ENCODE measurements around the gene PTPN14. TPM values are rescaled to one million over a fixed set of nuclear protein-coding genes. Genes with fewer than 3 reads are reported as not detected.

The PTPN14 gene
- total RNA-seq, 1 experiment from 2014 or later, result 76.4 TPM

DNA sequence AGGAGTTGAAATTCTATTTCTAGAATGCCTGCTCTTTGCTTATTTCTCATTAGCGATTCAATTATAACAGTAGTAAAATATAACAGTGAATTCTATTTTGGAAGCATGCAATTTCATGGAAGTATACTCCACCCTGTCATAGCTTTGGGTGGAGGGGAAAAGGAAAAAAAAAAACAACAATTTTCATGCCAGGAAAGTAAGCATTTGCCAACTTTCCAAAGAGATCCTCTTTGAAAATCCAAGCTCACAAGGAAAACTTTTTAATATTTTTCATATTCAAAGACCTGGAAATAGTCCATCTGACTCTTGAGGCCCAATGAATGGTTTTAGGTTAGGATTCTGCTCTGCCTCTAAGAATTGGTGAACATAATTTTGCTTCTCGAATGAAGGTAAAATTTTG, 134.5 kb downstream of the PTPN14 start:
- H2BK15ac ChIP-seq (ENCODE audit: low read depth, low read length), result no peak overlapping the region
- Mint-ChIP-seq H3K4me1 (peaks cover 38 to 58% of the 10 kb centered on the region in 2 experiments), H3K4me3 (no peak overlapping the region), H3K36me3 (ENCODE audit: insufficient read depth in 1 of 3, low read depth in 3 of 3) (peaks cover 0 to 3% (median 0%) of the 10 kb centered on the region in 3 experiments; a peak in 1 of 7 replicates), H3K27me3 (ENCODE audit: low read depth) (no peaks in the 10 kb centered on the region), H3K9me3 (no peaks in the 10 kb centered on the region), H3K27ac (no peak overlapping the region)
- H3K79me1 ChIP-seq (ENCODE audit: insufficient read depth, low read depth, low read length, poor library complexity, severe bottlenecking), result no peaks in the 10 kb centered on the region
- H2AK5ac ChIP-seq (ENCODE audit: insufficient read length, low read length), result no peak overlapping the region
- H3K79me2 ChIP-seq (ENCODE audit: insufficient read depth, low read length), result no peaks in the 10 kb centered on the region; the same call in 1 of the 2 replicates
- TF ChIP-seq CTCF (conservative IDR thresholded peaks at IDR 0.05), result no peak
- H3K27ac ChIP-seq (ENCODE audit: insufficient read length, low read depth, low read length), result no peak overlapping the region
- no peak for DNase-seq
- no peak overlapping the region for H3K14ac ChIP-seq (ENCODE audit: insufficient read depth, low read length)
- no peaks in the 10 kb centered on the region for H3K27me3 ChIP-seq (ENCODE audit: insufficient read depth, low read length)
- H4K91ac ChIP-seq (ENCODE audit: insufficient read length, low read depth, low read length), result no peak overlapping the region
- no peak overlapping the region for H2BK20ac ChIP-seq (ENCODE audit: low read depth, low read length, poor library complexity, severe bottlenecking)
- H3T11ph ChIP-seq (ENCODE audit: low read length), result no peak overlapping the region
- H3K4ac ChIP-seq (ENCODE audit: low read depth, low read length), result no peak overlapping the region
- no peaks in the 10 kb centered on the region for H4K20me1 ChIP-seq (ENCODE audit: control insufficient read depth, insufficient read depth, insufficient read length)
- H3K18ac ChIP-seq (ENCODE audit: insufficient read length, low read depth, low read length), result no peak overlapping the region
- no peak overlapping the region for H3K56ac ChIP-seq (ENCODE audit: insufficient read length, low read depth, low read length)
- no peak overlapping the region for H3K23ac ChIP-seq (ENCODE audit: insufficient read length, low read depth, low read length)
- H3K4me1 ChIP-seq (ENCODE audit: insufficient read depth, low read length), result peaks cover 6% of the 10 kb centered on the region; the same call in 1 of the 2 replicates
- no peak overlapping the region for H3K9ac ChIP-seq (ENCODE audit: extremely low read depth, insufficient read length, low read length)
- H3K9me3 ChIP-seq (ENCODE audit: control insufficient read depth, low read depth, low read length), result no peaks in the 10 kb centered on the region
- H3K23me2 ChIP-seq (ENCODE audit: insufficient read length, low read depth, low read length, poor library complexity, severe bottlenecking), result no peaks in the 10 kb centered on the region
- no peak overlapping the region for H2BK120ac ChIP-seq (ENCODE audit: low read depth, low read length, poor library complexity, severe bottlenecking)
- H4K8ac ChIP-seq (replicated peaks; ENCODE audit: insufficient read length, low read depth, low read length), result no peak overlapping the region
- no peak overlapping the region for H2AFZ ChIP-seq (ENCODE audit: low read length)
- H3K4me2 ChIP-seq (ENCODE audit: insufficient read depth, insufficient read length, low read length), result no peak overlapping the region
- no CpG with 5 or more reads among the region's 2 CpGs for WGBS (ENCODE audit: extremely low coverage, insufficient read length, low lambda C conversion rate)
- H2BK5ac ChIP-seq (ENCODE audit: insufficient read length, low read length), result no peak overlapping the region
- H2BK12ac ChIP-seq (ENCODE audit: insufficient read length, low read depth, low read length), result no peak overlapping the region
- H4K5ac ChIP-seq (ENCODE audit: insufficient read length, low read depth, low read length), result no peak overlapping the region
